ENCODE results near the gene SMOC2.

DNA sequence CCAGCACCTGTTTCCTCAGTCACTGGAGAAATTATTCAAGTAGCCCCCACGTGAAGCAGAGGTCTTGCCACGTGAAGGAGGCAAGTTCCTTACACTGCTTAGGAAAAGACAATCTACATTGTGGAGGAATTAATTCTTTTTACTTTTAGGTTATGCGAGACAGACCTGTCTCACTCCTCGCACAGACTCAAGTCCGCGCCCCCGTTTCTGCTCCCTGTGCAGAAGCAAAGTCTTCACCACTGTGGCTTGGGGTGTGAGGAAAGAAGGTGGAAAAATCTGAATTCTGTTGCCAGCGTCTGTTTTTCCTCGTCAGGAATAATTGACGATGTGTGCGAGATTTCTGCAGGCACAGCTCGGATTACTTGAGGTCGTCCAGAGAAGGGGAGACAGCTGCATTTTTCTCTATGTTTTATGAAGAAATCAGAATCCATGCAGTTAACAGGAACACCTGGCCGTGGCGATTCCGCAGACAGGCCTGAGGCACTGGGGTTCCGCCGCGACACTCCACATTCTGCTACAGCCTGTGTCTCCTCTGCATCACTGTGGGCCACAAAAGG is 185.1 kb downstream of the SMOC2 start:
- TF ChIP-seq, protein P1, sequence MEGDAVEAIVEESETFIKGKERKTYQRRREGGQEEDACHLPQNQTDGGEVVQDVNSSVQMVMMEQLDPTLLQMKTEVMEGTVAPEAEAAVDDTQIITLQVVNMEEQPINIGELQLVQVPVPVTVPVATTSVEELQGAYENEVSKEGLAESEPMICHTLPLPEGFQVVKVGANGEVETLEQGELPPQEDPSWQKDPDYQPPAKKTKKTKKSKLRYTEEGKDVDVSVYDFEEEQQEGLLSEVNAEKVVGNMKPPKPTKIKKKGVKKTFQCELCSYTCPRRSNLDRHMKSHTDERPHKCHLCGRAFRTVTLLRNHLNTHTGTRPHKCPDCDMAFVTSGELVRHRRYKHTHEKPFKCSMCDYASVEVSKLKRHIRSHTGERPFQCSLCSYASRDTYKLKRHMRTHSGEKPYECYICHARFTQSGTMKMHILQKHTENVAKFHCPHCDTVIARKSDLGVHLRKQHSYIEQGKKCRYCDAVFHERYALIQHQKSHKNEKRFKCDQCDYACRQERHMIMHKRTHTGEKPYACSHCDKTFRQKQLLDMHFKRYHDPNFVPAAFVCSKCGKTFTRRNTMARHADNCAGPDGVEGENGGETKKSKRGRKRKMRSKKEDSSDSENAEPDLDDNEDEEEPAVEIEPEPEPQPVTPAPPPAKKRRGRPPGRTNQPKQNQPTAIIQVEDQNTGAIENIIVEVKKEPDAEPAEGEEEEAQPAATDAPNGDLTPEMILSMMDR (IDR thresholded peaks at IDR 0.05): no peak
- TF ChIP-seq POLR2A (IDR thresholded peaks at IDR 0.05): no peak
